Muscle layer of colon (tissue), 2 donors: ENCODE results near the gene RAB8B.
A peak's percentile ranks its signal among the peaks of the same experiment; 100 is the strongest.
"Not testable (repeated sequence)": the region's sequence is repeated elsewhere in the genome, so short reads cannot be mapped to it uniquely, and the experiment has no call there.

Experiments used
- H3K27ac ChIP-seq: one replicate; pipeline ENCODE4 v1.7.0; 2013; ENCODE audit warnings: low read depth, mild to moderate bottlenecking, low read length, moderate library complexity
- H3K27me3 ChIP-seq, 2 donors: one replicate each; pipeline ENCODE4 v1.7.0; 2013; ENCODE audit warnings: low read length in 2 of 2, mild to moderate bottlenecking in 2 of 2; ENCODE audit not compliant: insufficient read depth in 2 of 2, control insufficient read depth in 1 of 2
- H3K36me3 ChIP-seq: one replicate; pipeline ENCODE4 v1.7.0; 2013; ENCODE audit warnings: mild to moderate bottlenecking, low read length; ENCODE audit not compliant: insufficient read depth
- H3K4me1 ChIP-seq: one replicate; pipeline ENCODE4 v1.7.0; 2013; ENCODE audit warnings: mild to moderate bottlenecking, low read length; ENCODE audit not compliant: insufficient read depth
- H3K4me3 ChIP-seq, 2 donors: one replicate each; pipeline ENCODE4 v1.7.0; 2013; ENCODE audit warnings: low read length in 2 of 2, low read depth in 1 of 2, mild to moderate bottlenecking in 1 of 2, moderate library complexity in 1 of 2
- H3K9ac ChIP-seq: one replicate; pipeline ENCODE4 v1.7.0; 2013; ENCODE audit warnings: low read length
- H3K9me3 ChIP-seq: one replicate; pipeline ENCODE4 v1.7.0; 2013; ENCODE audit warnings: mild to moderate bottlenecking, low read length
- donor health status: abdominal sarcoma.
- donor health status: Adenocarcinoma of cecum.

Gene RAB8B

DNA sequence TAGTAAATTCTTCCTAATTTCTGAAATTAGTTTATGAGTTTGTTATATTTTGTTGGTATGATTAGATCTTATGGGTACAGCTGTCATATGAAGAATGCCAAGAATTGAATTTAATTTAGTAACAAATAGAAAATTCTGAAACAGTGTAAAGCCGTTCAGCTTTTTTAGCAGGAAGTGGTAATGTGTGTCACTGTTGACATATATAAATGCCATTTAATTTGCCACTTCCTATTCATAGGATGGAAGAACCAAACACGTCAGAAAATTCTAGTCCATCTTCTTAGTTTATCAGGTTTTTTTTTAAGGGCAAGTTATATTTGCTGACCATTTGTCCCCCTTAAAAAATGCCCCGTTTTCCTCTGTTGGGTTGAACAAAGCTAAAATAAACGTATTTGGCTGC lies 43.0 kb downstream of the RAB8B start:
- H3K36me3 ChIP-seq, result no peaks in the 10 kb centered on the region
- H3K27ac ChIP-seq, result no peak overlapping the region
- no peaks in the 10 kb centered on the region for H3K9me3 ChIP-seq
- H3K9ac ChIP-seq, result no peak overlapping the region
- H3K4me3 ChIP-seq, result no peak overlapping the region
- no peaks in the 10 kb centered on the region for H3K27me3 ChIP-seq
- peaks cover 21% of the 10 kb centered on the region for H3K4me1 ChIP-seq

DNA sequence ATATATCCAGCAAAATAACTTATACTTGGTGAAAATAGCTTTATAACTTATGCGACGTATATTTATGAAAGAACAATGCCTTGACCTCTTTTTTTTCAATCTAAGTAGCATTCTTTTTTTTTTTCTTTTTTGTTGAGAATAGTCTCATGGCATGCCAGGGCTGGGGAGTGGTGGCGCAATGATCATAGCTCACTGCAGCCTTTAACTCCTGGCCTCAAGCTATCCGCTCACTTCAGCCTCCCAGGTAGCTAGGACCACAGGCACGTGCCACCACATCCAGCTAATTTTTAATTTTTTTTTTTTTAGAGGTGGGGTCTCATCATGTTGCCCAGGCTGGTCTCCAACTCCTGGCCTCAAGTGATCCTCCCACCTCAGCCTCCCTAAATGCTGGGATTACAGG lies 43.5 kb downstream of the RAB8B start:
- peaks cover 20% of the 10 kb centered on the region for H3K4me1 ChIP-seq
- H3K36me3 ChIP-seq, result no peaks in the 10 kb centered on the region
- no peak overlapping the region for H3K27ac ChIP-seq
- H3K9ac ChIP-seq, result no peak overlapping the region
- no peaks in the 10 kb centered on the region for H3K27me3 ChIP-seq
- no peak overlapping the region for H3K4me3 ChIP-seq
- no peaks in the 10 kb centered on the region for H3K9me3 ChIP-seq

GRCh38 chr15:63233667-63234423 lies 44.4 kb downstream of the RAB8B start:
- H3K27ac ChIP-seq, result peak overlapping the region; percentile 7
- no peaks in the 10 kb centered on the region for H3K27me3 ChIP-seq
- H3K36me3 ChIP-seq, result no peaks in the 10 kb centered on the region
- no peak overlapping the region for H3K9ac ChIP-seq
- H3K9me3 ChIP-seq, result no peaks in the 10 kb centered on the region
- H3K4me3 ChIP-seq, result no peak overlapping the region
- H3K4me1 ChIP-seq, result peaks cover 20% of the 10 kb centered on the region

GRCh38 chr15:63234451-63234870 lies 45.1 kb downstream of the RAB8B start:
- Histone ChIP-seq H3K9ac (no peak overlapping the region), H3K4me1 (peaks cover 20% of the 10 kb centered on the region), H3K9me3 (no peaks in the 10 kb centered on the region), H3K36me3 (no peaks in the 10 kb centered on the region), H3K4me3 (no peak overlapping the region), H3K27me3 (no peaks in the 10 kb centered on the region), H3K27ac (no peak overlapping the region)

DNA sequence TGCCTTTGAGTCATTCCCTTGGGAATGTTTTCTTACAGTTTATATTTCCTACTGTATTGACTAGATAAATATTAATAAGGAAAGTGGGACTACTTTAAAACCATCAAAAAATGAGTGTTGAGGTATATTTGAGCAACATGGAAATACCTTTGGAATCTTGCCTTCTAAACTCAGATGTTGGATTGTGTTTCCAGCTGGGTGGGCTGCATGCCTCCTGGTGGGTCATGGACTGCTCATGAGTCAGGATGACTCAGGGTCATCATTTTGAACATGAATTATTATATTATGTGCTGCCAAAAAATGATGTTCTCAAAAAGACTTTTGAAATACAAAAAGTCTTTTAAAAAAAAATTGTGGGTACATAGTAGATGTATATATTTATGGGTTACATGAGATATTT lies 46.9 kb downstream of the RAB8B start:
- no peak overlapping the region for H3K27ac ChIP-seq
- no peaks in the 10 kb centered on the region for H3K27me3 ChIP-seq
- no peaks in the 10 kb centered on the region for H3K9me3 ChIP-seq
- no peaks in the 10 kb centered on the region for H3K36me3 ChIP-seq
- no peak overlapping the region for H3K4me3 ChIP-seq
- peaks cover 20% of the 10 kb centered on the region for H3K4me1 ChIP-seq
- H3K9ac ChIP-seq, result no peak overlapping the region

- H3K9ac ChIP-seq, H3K27me3 ChIP-seq, H3K4me3 ChIP-seq, H3K9me3 ChIP-seq, H3K27ac ChIP-seq, H3K36me3 ChIP-seq: not testable (repeated sequence)
- H3K4me1 ChIP-seq, result peaks cover 20% of the 10 kb centered on the region
Measured at GRCh38 chr15:63237086-63237485, 47.7 kb downstream of the RAB8B start.

GRCh38 chr15:63238171-63238570 lies 48.8 kb downstream of the RAB8B start:
- no peak overlapping the region for H3K27ac ChIP-seq
- H3K9me3 ChIP-seq, result no peaks in the 10 kb centered on the region
- no peaks in the 10 kb centered on the region for H3K27me3 ChIP-seq
- no peak overlapping the region for H3K4me3 ChIP-seq
- H3K9ac ChIP-seq, result no peak overlapping the region
- no peaks in the 10 kb centered on the region for H3K36me3 ChIP-seq
- H3K4me1 ChIP-seq, result peaks cover 20% of the 10 kb centered on the region

GRCh38 chr15:63238796-63239195 lies 49.4 kb downstream of the RAB8B start:
- Histone ChIP-seq H3K9me3 (no peaks in the 10 kb centered on the region), H3K4me1 (peaks cover 19% of the 10 kb centered on the region), H3K27me3 (no peaks in the 10 kb centered on the region), H3K36me3 (no peaks in the 10 kb centered on the region), H3K27ac (no peak overlapping the region), H3K9ac (no peak overlapping the region), H3K4me3 (no peak overlapping the region)

DNA sequence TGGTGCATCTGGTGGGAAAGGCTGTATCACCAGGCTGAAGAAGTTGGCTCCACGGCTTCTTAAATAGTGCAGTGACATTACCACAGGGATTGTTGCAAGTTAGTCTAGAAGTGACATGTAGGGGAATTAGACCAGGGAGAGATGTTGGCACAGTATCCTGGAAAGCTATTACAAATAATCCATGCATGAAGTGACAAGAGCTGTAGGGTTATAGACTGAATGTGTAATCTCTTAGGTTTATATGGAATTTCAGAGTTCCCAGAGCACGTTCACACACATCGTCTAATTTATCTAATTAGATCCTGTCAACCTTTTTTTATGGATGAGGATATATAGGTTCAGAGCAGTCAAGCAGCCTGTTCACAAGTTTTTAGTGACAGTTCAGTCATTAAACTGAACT lies 50.7 kb downstream of the RAB8B start:
- H3K27ac ChIP-seq, result no peak overlapping the region
- no peaks in the 10 kb centered on the region for H3K27me3 ChIP-seq
- no peak overlapping the region for H3K4me3 ChIP-seq
- H3K9me3 ChIP-seq, result no peaks in the 10 kb centered on the region
- no peak overlapping the region for H3K9ac ChIP-seq
- peaks cover 18% of the 10 kb centered on the region for H3K4me1 ChIP-seq
- no peaks in the 10 kb centered on the region for H3K36me3 ChIP-seq

DNA sequence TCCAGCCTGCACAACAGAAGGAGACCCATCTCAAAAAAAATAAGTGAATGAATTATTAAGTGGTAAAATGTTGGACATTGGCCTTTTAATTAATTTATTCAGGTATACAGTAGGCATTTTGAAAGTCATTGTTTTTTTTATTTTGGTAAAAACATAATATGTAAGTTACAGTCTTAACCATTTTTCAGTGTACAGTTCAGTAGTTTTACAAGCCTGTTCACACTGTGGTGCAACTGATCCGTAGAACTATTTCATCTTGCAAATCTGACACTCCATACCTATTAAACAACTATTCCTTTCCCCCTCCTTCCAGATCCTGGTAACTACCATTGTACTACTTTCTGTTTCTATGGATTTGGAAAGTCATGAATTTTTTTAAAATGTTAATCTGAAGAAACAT lies 51.9 kb downstream of the RAB8B start:
- H3K9me3 ChIP-seq, result no peaks in the 10 kb centered on the region
- peaks cover 13% of the 10 kb centered on the region for H3K4me1 ChIP-seq
- no peak overlapping the region for H3K27ac ChIP-seq
- H3K9ac ChIP-seq, result no peak overlapping the region
- no peaks in the 10 kb centered on the region for H3K36me3 ChIP-seq
- no peaks in the 10 kb centered on the region for H3K27me3 ChIP-seq
- no peak overlapping the region for H3K4me3 ChIP-seq

GRCh38 chr15:63243101-63243500 lies 53.7 kb downstream of the RAB8B start:
- Histone ChIP-seq H3K36me3 (no peaks in the 10 kb centered on the region), H3K9me3 (no peaks in the 10 kb centered on the region), H3K27me3 (no peaks in the 10 kb centered on the region), H3K9ac (no peak overlapping the region), H3K27ac (no peak overlapping the region), H3K4me1 (peaks cover 13% of the 10 kb centered on the region), H3K4me3 (no peak overlapping the region)

DNA sequence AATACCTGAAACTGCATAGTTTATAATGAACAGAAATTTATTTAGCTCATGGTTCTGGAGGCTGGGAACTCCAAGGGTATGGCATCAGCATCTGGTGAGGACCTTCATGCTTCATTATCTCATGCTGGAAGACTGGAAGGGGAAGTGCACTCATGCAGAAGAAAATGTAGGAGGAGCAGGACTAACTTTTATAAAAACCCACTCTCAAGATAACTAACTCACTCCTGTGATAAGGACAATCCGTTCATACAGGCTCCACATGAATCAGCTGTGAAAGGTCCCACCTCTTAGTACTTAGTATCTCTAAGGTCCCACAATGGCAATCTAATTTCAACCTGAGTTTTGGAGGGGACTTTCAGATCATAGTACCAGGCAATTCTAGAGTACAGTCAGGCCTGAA lies 54.4 kb downstream of the RAB8B start:
- no peak overlapping the region for H3K9ac ChIP-seq
- no peaks in the 10 kb centered on the region for H3K36me3 ChIP-seq
- H3K4me1 ChIP-seq, result peaks cover 13% of the 10 kb centered on the region
- no peak overlapping the region for H3K4me3 ChIP-seq
- H3K27ac ChIP-seq, result peak overlapping the region; percentile 56
- no peaks in the 10 kb centered on the region for H3K27me3 ChIP-seq
- H3K9me3 ChIP-seq, result no peaks in the 10 kb centered on the region
